ENCODE measurements around the gene PYDC1. TPM values are rescaled to one million over a fixed set of nuclear protein-coding genes. Genes with fewer than 3 reads are reported as not detected.
"Not testable (repeated sequence)": the region's sequence is repeated elsewhere in the genome, so short reads cannot be mapped to it uniquely, and the experiment has no call there.

The PYDC1 gene
- total RNA-seq, 1 donor from 2014 or later, result not detected

- peak overlapping the region; percentile 80 for H3K4me3 Mint-ChIP-seq (ENCODE audit: unreplicated experiment)
- no peak overlapping the region for H3K27ac Mint-ChIP-seq (ENCODE audit: unreplicated experiment)
- H3K27me3 Mint-ChIP-seq (ENCODE audit: unreplicated experiment), result peaks cover 7% of the 10 kb centered on the region
- DNase-seq (ENCODE audit: extremely low spot score, unreplicated experiment), result no peak
- no peak for TF ChIP-seq CTCF (IDR thresholded peaks at IDR 0.05)
- H3K36me3 Mint-ChIP-seq (ENCODE audit: unreplicated experiment), result peaks cover 14% of the 10 kb centered on the region
- H3K9me3 Mint-ChIP-seq (ENCODE audit: unreplicated experiment), result no peaks in the 10 kb centered on the region
- peaks cover 40% of the 10 kb centered on the region for H3K4me1 Mint-ChIP-seq (ENCODE audit: unreplicated experiment)
Measured at GRCh38 chr16:31200821-31201568, 15.9 kb downstream of the PYDC1 start.

- not testable (repeated sequence) for H3K4me3 Mint-ChIP-seq (ENCODE audit: unreplicated experiment); DNase-seq (ENCODE audit: extremely low spot score, unreplicated experiment); H3K9me3 Mint-ChIP-seq (ENCODE audit: unreplicated experiment); H3K27ac Mint-ChIP-seq (ENCODE audit: unreplicated experiment); H3K27me3 Mint-ChIP-seq (ENCODE audit: unreplicated experiment)
- H3K36me3 Mint-ChIP-seq (ENCODE audit: unreplicated experiment), result peaks cover 18% of the 10 kb centered on the region
- peaks cover 40% of the 10 kb centered on the region for H3K4me1 Mint-ChIP-seq (ENCODE audit: unreplicated experiment)
Measured at GRCh38 chr16:31200111-31200510, 16.8 kb downstream of the PYDC1 start.

- no peak overlapping the region for H3K4me3 Mint-ChIP-seq (ENCODE audit: unreplicated experiment)
- H3K27ac Mint-ChIP-seq (ENCODE audit: unreplicated experiment), result no peak overlapping the region
- H3K36me3 Mint-ChIP-seq (ENCODE audit: unreplicated experiment), result peaks cover 23% of the 10 kb centered on the region
- H3K27me3 Mint-ChIP-seq (ENCODE audit: unreplicated experiment), result peaks cover 4% of the 10 kb centered on the region
- peaks cover 40% of the 10 kb centered on the region for H3K4me1 Mint-ChIP-seq (ENCODE audit: unreplicated experiment)
- no peak for DNase-seq (ENCODE audit: extremely low spot score, unreplicated experiment)
- TF ChIP-seq CTCF (IDR thresholded peaks at IDR 0.05), result no peak
- H3K9me3 Mint-ChIP-seq (ENCODE audit: unreplicated experiment), result no peaks in the 10 kb centered on the region
Measured at GRCh38 chr16:31199430-31200041, 17.4 kb downstream of the PYDC1 start.

- Mint-ChIP-seq H3K9me3 (ENCODE audit: unreplicated experiment) (no peaks in the 10 kb centered on the region), H3K27ac (ENCODE audit: unreplicated experiment) (peak overlapping the region; percentile 48), H3K36me3 (ENCODE audit: unreplicated experiment) (peaks cover 29% of the 10 kb centered on the region), H3K4me1 (ENCODE audit: unreplicated experiment) (peaks cover 38% of the 10 kb centered on the region), H3K4me3 (ENCODE audit: unreplicated experiment) (no peak overlapping the region), H3K27me3 (ENCODE audit: unreplicated experiment) (peaks cover under 1% of the 10 kb centered on the region)
- no peak for TF ChIP-seq CTCF (IDR thresholded peaks at IDR 0.05)
- DNase-seq (ENCODE audit: extremely low spot score, unreplicated experiment), result no peak
Measured at GRCh38 chr16:31198207-31198882, 18.6 kb downstream of the PYDC1 start.

- H3K4me3 Mint-ChIP-seq (ENCODE audit: unreplicated experiment), result no peak overlapping the region
- H3K4me1 Mint-ChIP-seq (ENCODE audit: unreplicated experiment), result peaks cover 26% of the 10 kb centered on the region
- DNase-seq (ENCODE audit: extremely low spot score, unreplicated experiment), result no peak
- H3K27me3 Mint-ChIP-seq (ENCODE audit: unreplicated experiment), result no peaks in the 10 kb centered on the region
- peaks cover 43% of the 10 kb centered on the region for H3K36me3 Mint-ChIP-seq (ENCODE audit: unreplicated experiment)
- no peak overlapping the region for H3K27ac Mint-ChIP-seq (ENCODE audit: unreplicated experiment)
- no peak for TF ChIP-seq CTCF (IDR thresholded peaks at IDR 0.05)
- no peaks in the 10 kb centered on the region for H3K9me3 Mint-ChIP-seq (ENCODE audit: unreplicated experiment)
Measured at GRCh38 chr16:31196324-31197088, 20.4 kb downstream of the PYDC1 start.

GRCh38 chr16:31195861-31196260 lies 21.1 kb downstream of the PYDC1 start:
- peaks cover 50% of the 10 kb centered on the region for H3K36me3 Mint-ChIP-seq (ENCODE audit: unreplicated experiment)
- not testable (repeated sequence) for DNase-seq (ENCODE audit: extremely low spot score, unreplicated experiment); H3K4me3 Mint-ChIP-seq (ENCODE audit: unreplicated experiment); H3K27ac Mint-ChIP-seq (ENCODE audit: unreplicated experiment); H3K27me3 Mint-ChIP-seq (ENCODE audit: unreplicated experiment); H3K9me3 Mint-ChIP-seq (ENCODE audit: unreplicated experiment)
- H3K4me1 Mint-ChIP-seq (ENCODE audit: unreplicated experiment), result peaks cover 20% of the 10 kb centered on the region

Data from osteocyte (in vitro differentiated cells).